Measurements from ENCODE around the gene PANX3.
A peak's percentile ranks its signal among the peaks of the same experiment; 100 is the strongest.
"Not testable (repeated sequence)": the region's sequence is repeated elsewhere in the genome, so short reads cannot be mapped to it uniquely, and the experiment has no call there.

PANX3 gene

DNA sequence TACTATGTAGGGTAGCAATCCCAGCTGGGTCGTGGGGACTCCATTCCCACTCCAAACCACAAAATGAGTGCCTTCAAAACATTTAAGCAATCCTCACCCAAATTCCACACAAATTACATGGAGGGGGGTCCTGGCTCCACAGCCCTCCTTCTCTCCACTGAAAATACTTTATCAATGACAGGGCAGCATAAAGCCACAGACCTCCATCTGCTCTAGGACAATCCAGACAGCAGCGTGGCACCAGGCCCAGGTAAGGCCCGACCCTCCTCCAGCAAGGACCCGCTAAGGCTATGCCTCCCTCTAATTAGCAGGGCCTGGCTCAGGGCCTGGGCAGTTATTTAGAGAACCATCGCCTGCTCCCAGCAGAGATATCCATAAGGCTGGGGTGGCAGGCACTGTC lies at the start of gene PANX3:
Gene PANX3, plus strand, starts transcription at position 365 of the 400 bp plus-strand sequence. CDS start 129 bp downstream, outside the sequence.
- no peak for DNase-seq

GRCh38 chr11:124569697-124570096 lies 41.5 kb upstream of the PANX3 start, which contains the start of gene OR8A1:
Gene OR8A1, plus strand, starts transcription at chr11:124569997. Its CDS starts 123 bp downstream, at chr11:124570120.
- DNase-seq: no peak

DNA sequence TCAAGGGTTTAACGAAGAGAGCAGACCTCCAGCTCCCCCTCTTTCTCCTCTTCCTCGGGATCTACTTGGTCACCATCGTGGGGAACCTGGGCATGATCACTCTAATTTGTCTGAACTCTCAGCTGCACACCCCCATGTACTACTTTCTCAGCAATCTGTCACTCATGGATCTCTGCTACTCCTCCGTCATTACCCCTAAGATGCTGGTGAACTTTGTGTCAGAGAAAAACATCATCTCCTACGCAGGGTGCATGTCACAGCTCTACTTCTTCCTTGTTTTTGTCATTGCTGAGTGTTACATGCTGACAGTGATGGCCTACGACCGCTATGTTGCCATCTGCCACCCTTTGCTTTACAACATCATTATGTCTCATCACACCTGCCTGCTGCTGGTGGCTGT lies 41.1 kb upstream of the PANX3 start:
- DNase-seq: no peak

DNA sequence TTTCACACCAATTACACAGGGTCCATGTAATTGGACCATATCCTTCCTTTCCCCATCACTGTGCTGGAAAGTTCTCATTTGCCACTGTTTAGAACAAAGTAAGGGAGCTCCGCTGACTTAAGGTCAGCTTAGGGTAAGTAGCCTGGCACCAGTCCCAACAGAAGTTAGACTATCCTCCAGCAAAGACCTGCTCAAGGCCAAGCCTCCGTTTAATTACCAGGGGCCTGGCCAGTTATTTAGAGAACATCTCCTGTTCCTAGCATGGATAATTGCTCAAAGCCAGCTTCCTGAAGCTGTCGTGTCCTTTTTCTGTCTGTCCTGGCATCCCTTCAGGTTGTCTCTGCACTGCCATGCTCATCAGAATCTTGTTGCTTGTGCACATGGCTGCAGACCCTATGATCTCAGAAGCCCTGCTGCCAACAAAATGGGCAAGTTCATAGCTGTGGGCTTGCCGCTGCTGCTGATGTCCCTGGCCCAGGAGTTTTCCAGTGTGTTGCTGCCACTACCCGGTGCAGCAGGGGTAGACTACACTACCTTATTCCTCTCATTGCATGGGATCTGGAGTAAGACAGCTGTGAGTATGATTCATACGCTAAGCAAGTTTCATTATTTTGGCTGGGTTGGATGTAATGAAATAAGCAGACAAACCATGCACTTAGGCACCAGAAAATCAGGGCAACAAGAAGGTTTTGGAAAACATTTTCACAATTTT lies 33.4 kb upstream of the PANX3 start:
- DNase-seq: no peak

DNA sequence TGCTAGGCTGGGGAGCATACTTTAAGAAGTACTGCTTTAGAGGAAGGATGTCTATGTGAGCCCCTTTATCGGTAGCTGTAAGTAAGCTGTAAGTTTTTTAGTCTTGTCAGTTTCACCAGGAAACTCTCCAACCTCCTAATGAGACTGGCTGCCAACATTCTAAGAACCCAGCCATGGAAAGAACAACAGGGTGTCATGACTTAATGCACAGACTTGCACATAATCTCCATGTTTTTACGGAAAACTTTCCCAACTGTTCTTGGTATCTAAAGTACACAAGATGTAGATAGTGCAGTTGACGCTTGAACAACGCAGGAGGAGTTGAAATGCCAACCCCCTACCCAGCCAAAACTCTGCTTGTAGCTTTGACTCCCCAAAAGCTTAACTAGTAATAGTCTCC lies 32.5 kb upstream of the PANX3 start:
- no peak for DNase-seq

DNA sequence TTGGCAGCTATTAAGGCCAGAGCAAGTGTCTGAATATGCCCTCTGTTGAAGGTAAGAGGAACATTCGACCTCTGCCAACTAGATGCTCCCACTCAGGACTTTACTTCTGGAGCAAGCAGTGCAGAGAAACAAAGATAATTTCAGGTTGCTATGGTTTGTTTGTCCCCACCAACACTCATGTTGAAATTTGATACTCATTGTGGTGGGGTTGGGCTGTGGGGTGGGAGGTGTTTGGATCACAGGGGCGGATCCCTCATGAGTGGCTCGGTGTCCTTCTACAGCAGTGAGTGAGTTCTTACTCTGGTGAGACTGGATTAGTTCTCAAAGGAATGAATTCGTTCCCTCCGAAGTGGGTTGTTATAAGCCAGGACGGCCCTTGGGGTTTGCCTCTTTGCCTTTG lies 29.4 kb upstream of the PANX3 start:
- DNase-seq: no peak

GRCh38 chr11:124582565-124582964 lies 28.7 kb upstream of the PANX3 start:
- DNase-seq: no peak

- DNase-seq: no peak
Measured at GRCh38 chr11:124583781-124584180, 27.4 kb upstream of the PANX3 start.

GRCh38 chr11:124584681-124585372 lies 26.4 kb upstream of the PANX3 start:
- DNase-seq: no peak

- peak; percentile 43 for DNase-seq
Measured at GRCh38 chr11:124586238-124586860, 24.9 kb upstream of the PANX3 start.

DNA sequence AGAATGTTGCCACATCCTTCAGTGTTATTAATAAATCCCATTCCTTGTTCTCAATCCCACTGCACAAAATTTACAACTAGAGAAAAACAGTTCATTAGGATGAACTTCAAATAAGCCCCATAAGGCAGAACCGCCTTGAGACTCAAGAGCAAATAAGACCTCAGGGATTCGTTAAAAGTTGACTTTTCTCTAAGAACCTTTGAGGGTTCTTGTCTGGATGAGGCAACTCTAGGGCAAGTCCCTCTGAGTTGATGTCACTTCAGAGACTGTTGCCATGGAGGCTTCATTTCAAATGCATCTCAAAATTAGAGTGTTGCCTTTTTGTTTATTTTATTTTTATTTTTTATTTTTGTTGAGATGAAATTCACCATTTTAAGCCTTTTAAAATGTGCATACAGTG lies 19.8 kb upstream of the PANX3 start:
- no peak for DNase-seq

DNA sequence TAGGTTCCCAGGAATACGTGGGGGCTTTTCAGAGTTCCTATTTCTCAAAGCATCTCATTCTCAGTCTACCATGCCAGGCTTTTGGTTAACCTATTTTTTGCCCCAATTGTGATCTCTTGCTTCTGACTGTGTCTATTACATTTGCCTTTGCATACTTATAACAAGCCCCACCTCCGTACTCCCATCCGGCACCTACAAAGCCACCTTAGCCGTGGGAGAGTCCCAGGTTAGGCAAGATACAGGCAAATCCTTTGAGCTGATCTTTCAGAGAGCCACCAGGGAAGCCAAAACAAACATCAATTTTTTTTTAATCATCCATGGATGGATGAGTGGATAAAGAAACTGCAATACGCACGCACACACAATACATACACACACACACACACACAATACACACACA lies 18.6 kb upstream of the PANX3 start:
- no peak for DNase-seq

DNA sequence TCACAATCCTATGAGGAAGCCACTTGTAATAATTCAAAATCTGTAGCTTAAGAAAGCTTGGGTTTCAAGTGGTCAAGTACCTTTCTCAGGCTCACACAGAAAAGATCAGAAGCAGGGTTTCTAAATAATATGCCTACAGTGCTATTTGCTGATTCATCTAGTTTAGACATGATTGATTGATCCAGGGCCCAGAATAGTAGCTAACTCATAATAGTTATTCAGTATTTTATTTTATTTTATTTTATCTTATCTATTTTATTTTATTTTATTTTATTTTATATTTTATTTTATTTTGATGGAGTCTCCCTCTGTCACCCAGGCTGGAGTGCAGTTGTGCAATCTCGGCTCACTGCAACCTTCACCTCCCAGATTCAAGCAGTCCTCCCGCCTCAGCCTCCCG lies 15.9 kb upstream of the PANX3 start:
- DNase-seq: no peak

- DNase-seq: no peak
Measured at GRCh38 chr11:124597626-124598025, 13.6 kb upstream of the PANX3 start.

GRCh38 chr11:124600621-124601320 lies 10.5 kb upstream of the PANX3 start:
- DNase-seq: no peak

GRCh38 chr11:124602193-124602592 lies 9.0 kb upstream of the PANX3 start:
- no peak for DNase-seq

GRCh38 chr11:124602723-124603122 lies 8.5 kb upstream of the PANX3 start:
- DNase-seq: not testable (repeated sequence)

DNA sequence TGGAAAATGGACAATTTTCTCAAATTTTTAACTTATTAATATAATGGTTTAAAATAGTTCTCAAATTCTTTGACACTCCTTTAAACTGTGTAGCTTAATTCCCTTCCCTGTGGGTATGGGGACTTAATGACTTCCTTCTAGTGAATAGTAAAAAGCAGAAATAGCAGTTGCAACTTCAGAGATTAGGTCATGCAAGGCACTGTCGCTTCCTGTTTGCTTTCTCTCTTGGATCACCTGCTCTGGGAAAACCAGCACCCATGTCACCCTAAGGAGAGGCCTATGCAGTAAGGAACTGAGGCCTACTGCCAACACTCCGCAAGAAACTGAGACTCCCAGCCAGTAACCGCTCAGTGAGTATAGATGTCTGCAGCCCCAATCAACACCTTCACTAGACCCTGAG lies 5.5 kb upstream of the PANX3 start:
- DNase-seq: no peak

DNA sequence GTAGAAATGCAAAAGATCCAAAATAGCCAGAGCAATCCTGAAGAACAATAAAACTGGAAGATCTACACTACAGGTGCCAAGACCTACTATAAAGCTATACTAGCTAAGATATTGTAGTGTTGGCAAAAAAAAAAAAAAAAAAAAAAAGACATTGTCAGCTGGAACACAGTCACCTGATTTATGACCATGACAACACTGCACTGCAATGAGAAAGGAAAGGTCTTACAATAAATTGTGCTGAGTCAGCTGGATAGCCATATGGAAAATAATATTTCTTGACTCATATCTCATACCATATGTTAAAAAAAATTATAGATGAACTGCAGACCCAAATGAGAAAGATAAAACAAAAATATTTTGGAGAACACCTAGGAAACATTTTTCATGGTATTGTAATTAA lies 3.1 kb upstream of the PANX3 start:
- no peak for DNase-seq

DNA sequence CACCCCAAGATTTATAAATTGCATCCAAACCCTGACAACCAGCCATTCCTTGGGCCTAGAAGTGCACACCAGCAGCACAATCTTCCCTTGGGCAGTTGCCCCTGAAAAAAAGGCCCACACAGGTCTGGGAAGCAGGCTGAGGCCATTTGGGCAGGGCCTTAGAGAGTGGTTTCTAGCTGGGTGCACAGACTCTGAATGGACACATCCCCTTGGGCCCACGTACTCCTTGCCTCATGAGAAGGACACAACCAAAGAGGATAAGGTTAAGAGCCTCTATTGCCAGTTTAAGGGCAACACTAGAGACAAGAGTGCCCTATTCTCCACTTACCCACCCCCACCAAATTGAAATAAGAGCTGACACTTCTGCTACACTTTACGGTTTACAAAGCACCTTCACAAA lies 933 bp upstream of the PANX3 start:
- DNase-seq: no peak

DNA sequence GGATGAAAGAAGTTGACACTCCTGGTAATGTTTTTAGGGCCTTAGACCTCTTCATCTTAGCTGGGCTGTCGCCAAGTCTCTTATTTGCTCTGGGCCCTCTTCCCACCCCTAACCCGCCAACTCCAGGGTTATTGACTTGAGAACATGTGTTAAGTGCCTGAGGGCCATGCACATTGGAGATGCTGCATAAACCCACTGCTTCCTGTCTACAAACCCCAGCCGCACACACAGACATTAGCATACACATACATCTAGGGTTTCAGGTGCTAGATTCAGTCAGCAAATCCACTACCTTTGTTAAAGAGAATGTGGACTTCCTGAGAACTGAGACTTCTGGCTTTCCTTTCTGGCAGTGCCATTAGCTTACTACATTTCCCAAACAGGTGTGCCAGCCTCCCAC lies 817 bp downstream of the PANX3 start:
- DNase-seq: peak; percentile 2

DNA sequence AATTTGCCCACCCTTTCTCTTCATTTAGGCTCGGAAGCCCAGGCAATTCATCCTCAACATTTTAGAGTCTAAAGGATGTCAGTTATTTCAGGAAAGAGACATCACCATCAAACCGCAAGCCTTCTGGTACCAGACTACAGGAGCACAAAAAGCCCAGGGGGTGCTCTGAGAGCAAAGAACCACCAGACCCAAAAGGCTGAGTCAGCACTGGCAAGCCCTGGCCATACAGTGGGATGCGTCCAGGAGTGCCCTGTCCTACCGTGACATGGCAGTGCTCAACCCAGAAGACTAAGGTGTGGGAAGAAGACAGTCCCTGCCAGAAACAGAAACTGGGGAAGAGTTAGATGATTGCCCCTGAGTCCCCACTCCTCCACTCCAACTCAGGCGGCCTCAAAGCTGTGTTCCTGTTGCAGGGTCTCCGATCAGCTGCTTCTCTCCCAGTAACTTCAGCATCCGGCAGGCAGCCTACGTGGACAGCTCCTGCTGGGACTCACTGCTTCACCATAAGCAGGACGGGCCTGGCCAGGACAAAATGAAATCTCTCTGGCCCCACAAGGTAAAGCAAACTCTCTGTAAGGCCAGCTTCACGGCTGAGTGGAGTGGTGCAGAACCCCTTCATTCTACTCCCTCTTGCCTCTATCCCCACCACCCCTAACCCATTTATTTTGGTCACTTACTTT lies 1.5 kb downstream of the PANX3 start:
- no peak for DNase-seq

GRCh38 chr11:124618863-124619262 lies 7.6 kb downstream of the PANX3 start:
- DNase-seq: no peak
